GM12891 (cell line): Measurements from ENCODE around the gene KCNK5.

Experiments
- DNase-seq: peaks from one replicate; pipeline ENCODE4 v3.0.0; 2011; ENCODE audit warnings: low spot score; ENCODE audit not compliant: insufficient read length
- FAIRE-seq: peaks from 2 replicates; lab custom pipeline; 2011; peaks lifted over from hg19 to GRCh38; lab: Jason Lieb, UNC
- PAX5 ChIP-seq: IDR thresholded peaks from 2 replicates; pipeline ENCODE4 v1.6.1; 2011; ENCODE audit warnings: low read length, moderate library complexity, mild to moderate bottlenecking; ENCODE audit not compliant: insufficient read depth, severe bottlenecking
- POLR2A ChIP-seq: IDR thresholded peaks from 2 replicates; pipeline ENCODE4 v1.6.1; 2011; ENCODE audit warnings: low read depth, low read length, control low read depth
- POLR2AphosphoS5 ChIP-seq: IDR thresholded peaks from 2 replicates; pipeline ENCODE4 v1.6.1; 2011; ENCODE audit warnings: low read depth, low read length, control low read depth
- POU2F2 ChIP-seq: IDR thresholded peaks from 2 replicates; pipeline ENCODE4 v1.6.1; 2011; ENCODE audit warnings: low read depth, mild to moderate bottlenecking, control low read depth, low read length, moderate library complexity
- SPI1 ChIP-seq: IDR thresholded peaks from 2 replicates; pipeline ENCODE4 v1.6.1; 2011; ENCODE audit warnings: low read depth, low read length, control low read depth
- TAF1 ChIP-seq: IDR thresholded peaks from 2 replicates; pipeline ENCODE4 v1.6.1; 2011; ENCODE audit warnings: low read depth, low read length, control low read depth

The KCNK5 gene

GRCh38 chr6:39209360-39209811 lies 19.9 kb downstream of the KCNK5 start:
- TF ChIP-seq TAF1: no peak
- TF ChIP-seq POLR2A: no peak
- TF ChIP-seq PAX5: no peak
- no peak for TF ChIP-seq SPI1
- no peak for TF ChIP-seq POU2F2
- no peak for TF ChIP-seq POLR2AphosphoS5
- DNase-seq: no peak
- no peak for FAIRE-seq

DNA sequence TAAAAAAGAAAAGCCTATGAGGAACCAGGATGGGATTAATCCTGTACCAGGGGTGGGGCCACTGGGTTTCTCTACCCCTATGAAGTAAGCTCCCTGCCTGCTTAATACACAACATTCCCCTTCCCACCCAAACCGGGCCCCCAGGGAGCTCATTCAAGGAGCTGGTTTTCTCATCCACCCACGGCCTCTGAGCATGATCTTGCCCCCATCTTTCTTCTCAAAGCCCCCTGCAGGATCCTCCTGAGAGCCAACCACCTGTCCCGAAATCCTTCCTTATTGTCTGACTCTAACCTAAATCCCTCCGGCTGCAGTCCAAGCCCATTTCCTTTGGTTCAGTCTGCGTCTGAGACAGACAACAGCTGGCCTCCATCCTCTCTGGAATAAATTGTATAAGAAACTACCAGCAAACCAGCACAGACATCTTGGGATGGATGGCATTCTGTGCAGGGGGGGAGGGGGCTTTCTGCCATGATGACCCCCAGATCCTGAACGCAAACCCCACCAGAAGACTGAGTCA lies 21.0 kb downstream of the KCNK5 start:
- DNase-seq: no peak
- no peak for FAIRE-seq
- TF ChIP-seq POU2F2: no peak
- TF ChIP-seq POLR2A: no peak
- TF ChIP-seq PAX5: no peak
- TF ChIP-seq POLR2AphosphoS5: no peak
- TF ChIP-seq SPI1: no peak
- TF ChIP-seq TAF1: no peak

- no peak for FAIRE-seq
- DNase-seq: no peak
Measured at GRCh38 chr6:39207416-39208222, 21.7 kb downstream of the KCNK5 start.

GRCh38 chr6:39206250-39206721 lies 23.0 kb downstream of the KCNK5 start:
- DNase-seq (no peak), FAIRE-seq (no peak)
- TF ChIP-seq POLR2A: no peak
- no peak for TF ChIP-seq POU2F2
- TF ChIP-seq PAX5: no peak
- no peak for TF ChIP-seq TAF1
- TF ChIP-seq SPI1: no peak
- no peak for TF ChIP-seq POLR2AphosphoS5

More at GRCh38 chr6:39207416-39208222, 21.7 kb downstream of the KCNK5 start:
- TF ChIP-seq TAF1: no peak
- TF ChIP-seq SPI1: no peak
- no peak for TF ChIP-seq POLR2A
- TF ChIP-seq POU2F2: no peak
- TF ChIP-seq POLR2AphosphoS5: no peak
- TF ChIP-seq PAX5: no peak

DNA sequence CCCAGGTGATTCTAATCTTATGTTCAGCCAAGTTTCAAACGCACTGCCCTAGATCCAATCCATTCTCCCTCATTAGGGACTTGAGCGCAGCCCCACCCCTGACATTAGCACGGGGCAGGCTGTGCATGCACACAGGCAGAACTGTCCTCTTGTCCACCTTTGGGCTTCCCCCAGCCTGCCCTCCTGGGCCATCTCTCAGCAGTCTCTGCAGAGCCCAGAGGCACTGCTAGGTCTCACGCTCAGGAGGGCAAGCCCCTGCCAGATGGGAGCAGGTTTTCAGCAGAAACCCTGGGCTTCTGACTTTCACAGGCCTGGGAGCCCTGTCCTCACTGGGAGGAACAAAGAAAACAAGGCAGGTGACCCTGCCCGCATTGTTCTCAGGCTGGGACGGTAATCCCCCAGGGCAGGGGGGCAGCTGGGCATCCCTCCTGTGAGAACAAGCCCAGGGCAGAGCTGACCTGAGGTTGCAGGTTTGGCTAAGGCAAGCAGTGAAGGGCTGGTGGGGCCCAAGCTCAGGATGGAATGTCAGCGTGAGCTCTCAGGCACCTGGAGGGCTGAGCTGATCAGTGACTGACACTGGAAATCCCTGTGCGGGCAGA lies 24.5 kb downstream of the KCNK5 start:
- no peak for TF ChIP-seq POU2F2
- TF ChIP-seq POLR2A: no peak
- TF ChIP-seq PAX5: no peak
- TF ChIP-seq SPI1: no peak
- no peak for TF ChIP-seq POLR2AphosphoS5
- TF ChIP-seq TAF1: no peak

GRCh38 chr6:39204160-39204495 lies 25.1 kb downstream of the KCNK5 start:
- FAIRE-seq (no peak), DNase-seq (no peak)
- TF ChIP-seq POLR2A: no peak
- no peak for TF ChIP-seq SPI1
- TF ChIP-seq PAX5: no peak
- no peak for TF ChIP-seq TAF1
- no peak for TF ChIP-seq POLR2AphosphoS5
- TF ChIP-seq POU2F2: no peak

More for the DNA sequence above, 24.5 kb downstream of the KCNK5 start:
- DNase-seq (no peak), FAIRE-seq (no peak)

GRCh38 chr6:39203436-39204159 lies 25.7 kb downstream of the KCNK5 start:
- FAIRE-seq: no peak
- TF ChIP-seq PAX5 (no peak), SPI1 (no peak), POU2F2 (no peak), POLR2AphosphoS5 (no peak), POLR2A (no peak), TAF1 (no peak)
- DNase-seq: no peak

- FAIRE-seq (no peak), DNase-seq (no peak)
- TF ChIP-seq POU2F2: no peak
Measured at GRCh38 chr6:39202166-39202565, 27.1 kb downstream of the KCNK5 start.

- DNase-seq (no peak), FAIRE-seq (no peak)
- TF ChIP-seq PAX5 (no peak), POLR2AphosphoS5 (no peak), POU2F2 (no peak), TAF1 (no peak), SPI1 (no peak), POLR2A (no peak)
Measured at GRCh38 chr6:39200498-39201020, 28.7 kb downstream of the KCNK5 start.
